EL (cell line): ENCODE measurements around the gene CENPB.
A peak's percentile ranks its signal among the peaks of the same experiment; 100 is the strongest.
"Not testable (repeated sequence)": the region's sequence is repeated elsewhere in the genome, so short reads cannot be mapped to it uniquely, and the experiment has no call there.

ENCODE experiments used
- DNase-seq: peaks from one replicate; pipeline ENCODE4 v3.0.0-alpha.2; 2016

Gene CENPB

DNA sequence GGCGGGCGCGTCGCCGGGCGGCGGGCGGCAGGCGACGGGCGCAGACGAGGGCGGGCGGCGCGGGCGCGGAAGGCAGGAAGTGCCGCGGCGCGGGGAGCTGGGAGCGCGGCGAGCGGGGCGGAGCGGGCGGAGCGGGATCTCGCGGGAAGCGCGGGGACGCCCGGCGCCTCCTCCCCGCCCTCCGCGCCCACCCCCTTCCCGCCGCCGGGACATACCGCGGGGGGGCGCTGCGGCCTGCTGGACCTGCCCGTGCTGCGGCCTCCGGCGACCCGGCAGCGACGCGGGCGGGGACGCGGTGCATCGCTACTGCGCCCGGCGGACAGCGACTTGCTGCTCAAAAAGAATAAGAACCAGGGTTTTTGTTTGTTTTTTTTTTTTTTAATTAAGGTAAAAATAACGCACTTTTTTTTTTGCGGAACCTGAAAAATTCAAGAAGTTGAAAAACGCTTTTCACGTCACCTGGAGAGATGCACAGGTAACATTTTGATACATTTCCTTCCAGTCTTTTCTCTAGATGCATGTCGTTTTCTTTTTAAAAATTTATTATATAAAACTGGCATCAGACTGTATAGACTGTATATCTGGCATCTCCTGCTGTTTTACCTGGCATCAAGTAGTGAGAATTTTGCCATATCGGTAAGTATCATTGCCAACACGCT is at the start of gene CENPB:
Gene CENPB, minus strand, starts transcription at position 76 of the 659 bp plus-strand sequence. CDS start 257 bp downstream, outside the sequence.
- DNase-seq = peak; percentile 86

DNA sequence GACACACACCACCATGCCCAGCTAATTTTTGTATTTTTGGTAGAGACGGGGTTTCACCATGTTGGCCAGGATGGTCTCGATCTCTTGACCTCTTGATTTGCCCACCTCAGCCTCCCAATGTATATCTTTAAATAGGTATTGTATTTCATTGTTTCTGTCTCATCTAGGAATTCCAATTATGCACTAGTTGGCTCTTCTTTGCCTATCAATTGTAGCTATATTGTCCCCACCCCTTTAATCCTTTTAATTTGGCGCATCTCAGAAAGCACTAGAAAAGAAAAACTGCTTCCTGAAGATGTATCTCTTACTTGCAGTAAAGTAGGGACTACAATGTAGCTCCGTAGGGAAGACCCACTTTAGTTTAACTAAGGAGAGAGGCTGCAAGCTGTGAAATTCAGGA is 49.6 kb upstream of the CENPB start:
- no peak for DNase-seq

DNA sequence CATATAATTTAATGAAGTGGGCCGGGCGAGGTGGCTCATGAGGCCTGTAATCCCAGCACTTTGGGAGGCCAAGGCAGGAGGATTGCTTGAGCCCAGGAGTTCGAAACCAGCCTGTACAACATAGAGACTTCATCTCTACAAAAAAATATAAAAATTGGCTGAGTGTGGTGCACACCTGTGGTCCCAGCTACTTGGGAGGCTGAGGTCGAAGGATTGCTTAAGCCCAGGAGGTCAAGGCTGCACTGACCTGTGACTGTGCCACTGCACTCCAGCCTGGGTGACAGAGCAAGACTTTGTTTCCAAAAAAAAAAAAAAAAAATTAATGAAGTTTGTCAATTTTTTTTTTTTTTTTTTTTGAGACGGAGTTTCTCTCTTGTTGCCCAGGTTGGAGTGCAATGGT is 43.4 kb upstream of the CENPB start:
- not testable (repeated sequence) for DNase-seq

DNA sequence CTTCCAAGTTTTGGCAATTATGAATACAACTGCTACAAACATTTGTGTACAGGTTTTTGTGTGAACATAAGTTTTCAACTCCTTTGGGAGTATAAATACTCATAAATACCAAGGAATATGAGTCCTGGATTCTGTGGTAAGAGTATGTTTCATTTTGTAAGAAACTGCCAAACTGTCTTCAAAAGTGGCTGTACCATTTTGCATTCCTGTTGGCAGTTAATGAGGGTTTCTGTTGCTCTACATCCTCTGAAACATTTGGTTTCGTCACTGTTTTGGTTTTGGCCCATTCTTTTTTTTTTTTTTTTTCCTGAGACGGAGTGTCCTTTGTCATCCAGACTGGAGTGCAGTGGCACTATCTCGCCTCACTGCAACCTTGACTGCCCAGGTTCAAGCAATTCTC is 42.3 kb upstream of the CENPB start:
- DNase-seq = no peak

- DNase-seq = no peak
Observed at GRCh38 chr20:3826420-3826819, 39.9 kb upstream of the CENPB start.

GRCh38 chr20:3825526-3825925 is 39.0 kb upstream of the CENPB start:
- DNase-seq = no peak

- DNase-seq = no peak
Observed at GRCh38 chr20:3823881-3824280, 37.3 kb upstream of the CENPB start.

GRCh38 chr20:3821996-3822395 is 35.5 kb upstream of the CENPB start:
- no peak for DNase-seq

GRCh38 chr20:3820901-3821727 is 34.6 kb upstream of the CENPB start:
- no peak for DNase-seq

GRCh38 chr20:3820048-3820900 is 33.7 kb upstream of the CENPB start, which contains the start of gene AP5S1:
Gene AP5S1 (plus strand): TSS chr20:3820547. CDS start chr20:3822118, 1,571 bp downstream.
- peak; percentile 96 for DNase-seq

DNA sequence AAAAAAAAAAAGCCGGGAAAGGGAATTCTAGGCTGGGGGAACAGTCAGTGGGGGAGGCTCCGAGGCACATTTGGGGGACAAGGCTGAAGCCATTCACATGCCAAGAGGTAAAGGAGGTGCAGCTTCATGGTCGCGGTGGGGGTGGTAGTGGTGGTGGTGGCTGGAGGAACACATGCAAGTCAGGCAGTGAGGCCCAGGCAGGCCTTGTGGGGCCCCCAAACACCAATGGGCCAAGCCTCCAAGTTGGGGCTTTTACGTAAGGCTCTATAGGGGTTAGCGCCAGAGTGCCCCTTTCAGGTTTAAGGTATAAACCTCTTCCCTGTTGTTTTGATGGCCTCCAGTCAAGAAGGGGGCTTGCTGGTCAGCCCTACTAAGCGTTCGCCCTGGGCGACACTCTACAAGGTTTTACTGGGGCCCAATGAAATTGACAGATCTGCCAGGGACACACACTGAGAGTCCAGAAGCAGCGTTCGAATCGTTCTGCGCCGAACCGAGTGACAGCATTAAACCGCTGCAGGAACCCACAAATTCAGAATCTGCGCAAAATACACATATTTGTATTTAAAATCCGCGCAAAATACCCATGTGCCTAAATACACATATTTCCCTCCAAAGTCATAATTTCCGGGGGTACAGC is 33.0 kb upstream of the CENPB start:
- DNase-seq = no peak

DNA sequence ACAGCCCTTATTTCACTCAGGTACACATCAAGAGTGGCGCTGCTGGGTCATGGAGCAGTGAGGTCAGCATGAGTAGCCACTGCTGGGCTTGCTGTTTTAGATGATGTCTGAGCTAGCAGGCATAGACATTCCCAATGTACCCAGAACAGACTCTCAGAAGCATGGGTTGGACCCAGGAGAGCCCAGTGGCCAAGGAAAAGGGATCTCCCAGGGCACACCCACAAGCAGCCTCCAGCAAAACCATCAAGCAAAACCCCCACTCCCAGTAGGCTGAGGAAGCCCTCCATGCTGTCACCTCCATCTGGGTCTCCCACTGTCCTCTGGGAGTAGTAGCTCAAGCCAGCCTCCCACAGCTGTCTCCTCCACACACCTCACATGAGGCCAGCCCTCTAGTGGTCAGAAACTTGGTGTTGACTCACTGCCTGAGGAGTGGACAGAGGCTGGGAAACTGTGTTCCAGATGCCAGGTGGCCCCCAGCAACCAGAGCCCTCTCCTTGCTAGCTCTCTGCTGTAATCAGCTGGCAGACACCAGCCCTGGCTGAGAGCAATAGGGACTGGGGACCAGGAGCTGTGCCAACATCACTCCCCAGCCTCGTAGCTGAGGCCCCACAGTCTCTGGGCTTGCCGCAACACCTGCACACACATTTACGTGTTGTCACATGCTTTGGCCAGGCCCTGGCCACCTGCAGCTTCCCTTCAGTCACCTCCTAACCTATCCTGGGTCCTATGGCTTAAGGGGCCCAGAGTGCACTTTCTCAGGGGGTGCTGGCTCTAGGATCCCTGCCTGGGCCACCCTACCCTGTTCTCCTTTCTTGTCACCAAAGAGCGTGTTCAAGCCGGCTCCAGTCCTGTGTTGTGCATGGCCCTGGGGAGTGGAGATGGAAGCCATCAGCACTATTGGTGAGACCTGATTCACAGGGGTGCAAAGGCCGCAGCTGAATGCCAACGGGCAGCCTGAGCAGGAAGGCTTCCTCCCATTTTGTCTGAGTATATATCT is 31.9 kb upstream of the CENPB start:
- peak; percentile 88 for DNase-seq

DNA sequence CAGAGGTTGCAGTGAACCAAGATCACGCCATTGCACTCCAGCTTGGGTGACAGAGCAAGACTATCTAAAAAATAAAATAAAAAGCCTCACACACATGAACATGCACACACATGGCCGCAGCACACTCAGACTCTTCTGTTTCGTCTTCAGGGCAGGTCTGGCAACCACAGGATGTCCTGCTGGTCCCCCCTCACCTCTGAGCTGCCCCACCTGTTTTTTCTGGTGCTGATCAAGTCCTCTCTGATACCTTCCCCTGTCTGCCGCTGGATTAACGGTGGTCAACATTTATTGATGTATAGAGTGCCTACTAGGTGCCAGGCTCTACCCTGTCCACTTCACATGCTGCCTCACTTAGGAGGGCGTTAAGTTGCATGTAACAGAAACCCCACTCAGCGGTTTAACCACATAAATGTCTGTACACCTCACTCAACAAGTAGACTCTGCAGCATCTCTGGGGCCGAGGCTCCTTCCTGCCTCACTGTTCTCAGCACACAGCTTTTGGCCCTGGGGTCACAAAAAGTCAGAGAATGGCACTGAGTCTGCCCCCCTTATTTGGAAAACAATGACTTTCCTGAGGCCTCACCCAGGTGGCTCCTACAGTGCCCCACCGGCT is 29.3 kb upstream of the CENPB start:
- no peak for DNase-seq

DNA sequence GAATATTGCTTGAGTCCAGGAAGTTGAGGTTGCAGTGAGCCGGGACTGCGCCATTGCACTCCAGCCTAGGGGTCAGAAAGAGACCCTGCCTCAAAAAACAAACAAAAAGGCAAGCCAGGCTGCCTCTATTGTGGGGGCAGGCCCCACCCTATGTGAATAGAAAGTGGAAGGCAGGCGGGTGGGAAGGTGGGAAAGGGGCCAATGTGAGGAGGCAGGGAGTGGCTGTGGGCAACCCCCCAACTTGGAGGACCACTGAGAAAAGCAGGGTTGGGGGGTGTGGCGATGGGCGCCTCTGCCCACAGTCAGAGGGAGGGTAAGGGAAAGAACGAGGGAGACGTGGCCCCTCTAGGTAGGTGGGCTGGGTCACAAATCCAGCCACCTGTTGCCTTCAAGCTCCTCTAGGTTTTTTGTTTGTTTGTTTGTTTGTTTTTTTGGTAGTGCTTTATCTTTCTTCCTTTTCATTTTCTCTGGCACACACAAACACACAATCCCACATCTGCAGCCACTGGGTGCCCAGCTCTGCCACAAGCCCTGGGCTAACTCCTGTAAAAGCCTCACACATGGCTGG is 28.5 kb upstream of the CENPB start:
- DNase-seq = no peak

DNA sequence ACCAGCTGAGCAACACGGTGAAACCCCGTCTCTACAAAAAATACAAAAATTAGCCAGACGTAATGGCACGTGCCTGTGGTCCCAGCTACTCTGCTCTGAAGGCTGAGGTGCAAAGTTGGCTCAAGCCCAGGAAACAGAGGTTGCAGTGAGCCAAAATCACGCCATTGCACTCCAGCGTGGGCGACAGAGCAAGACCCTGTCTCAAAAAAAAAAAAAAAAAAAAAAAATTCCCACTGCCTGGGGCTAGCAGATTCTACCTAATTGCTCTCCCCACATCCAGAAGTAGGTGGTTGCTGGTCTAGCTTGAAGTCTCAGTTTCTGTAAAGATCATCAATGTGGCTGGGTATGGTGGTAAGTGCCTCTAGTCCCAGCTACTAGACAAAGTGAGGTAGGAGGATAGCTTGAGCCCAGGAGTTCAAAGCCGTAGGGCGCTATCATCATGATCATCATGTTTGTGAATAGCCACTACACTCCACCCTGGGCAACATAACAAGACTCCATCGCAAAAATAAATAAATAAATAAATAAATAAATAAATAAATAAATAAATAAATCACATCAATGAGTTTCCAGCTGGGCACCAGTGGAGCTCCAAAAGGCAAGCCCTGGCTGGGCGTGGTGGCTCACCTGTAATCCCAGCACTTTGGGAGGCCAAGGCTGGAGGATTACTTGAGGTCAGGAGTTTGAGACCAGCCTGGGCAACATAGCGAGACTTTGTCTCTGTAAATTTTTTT is 27.5 kb upstream of the CENPB start:
- DNase-seq = no peak

DNA sequence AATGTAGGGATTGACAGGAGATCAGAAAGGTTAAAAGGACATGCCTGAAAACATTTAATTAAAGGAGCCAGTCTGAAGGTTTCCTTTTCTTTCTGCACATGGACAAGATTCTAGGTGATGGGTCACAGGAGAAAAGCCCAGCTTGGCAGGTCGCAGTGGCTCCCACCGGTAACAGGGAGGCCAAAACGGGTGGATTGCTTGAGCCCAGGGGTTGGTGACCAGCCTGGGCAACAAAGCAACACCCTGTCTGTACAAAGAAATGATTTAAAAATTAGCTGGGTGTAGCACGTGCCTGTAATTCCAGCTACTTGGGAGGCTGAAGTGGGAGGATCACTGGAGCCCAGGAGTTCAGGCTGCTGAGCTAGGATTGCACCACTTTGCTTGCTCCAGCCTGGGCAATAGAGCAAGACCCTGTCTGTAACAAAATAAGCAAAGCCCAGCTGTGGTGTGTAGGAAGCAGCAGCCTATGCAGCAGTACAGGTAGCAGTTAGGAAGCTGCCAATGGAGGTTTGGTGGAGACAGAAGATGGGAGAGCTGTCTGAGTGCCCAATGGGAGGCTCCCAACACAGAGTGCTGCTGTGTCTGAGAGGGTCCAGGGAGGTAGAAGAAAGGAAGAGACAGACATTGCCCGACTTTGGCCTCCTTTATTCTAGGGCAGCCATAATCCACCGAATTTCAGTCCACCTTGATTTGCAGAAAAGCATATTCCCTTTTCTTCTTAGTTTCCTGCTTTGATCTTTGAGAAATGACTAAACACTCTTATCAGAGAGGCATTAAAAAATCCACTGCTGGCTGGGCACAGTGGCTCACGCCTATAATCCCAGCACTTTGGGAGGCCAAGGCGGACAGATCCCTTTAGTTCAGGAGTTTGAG is 26.7 kb upstream of the CENPB start:
- no peak for DNase-seq

DNA sequence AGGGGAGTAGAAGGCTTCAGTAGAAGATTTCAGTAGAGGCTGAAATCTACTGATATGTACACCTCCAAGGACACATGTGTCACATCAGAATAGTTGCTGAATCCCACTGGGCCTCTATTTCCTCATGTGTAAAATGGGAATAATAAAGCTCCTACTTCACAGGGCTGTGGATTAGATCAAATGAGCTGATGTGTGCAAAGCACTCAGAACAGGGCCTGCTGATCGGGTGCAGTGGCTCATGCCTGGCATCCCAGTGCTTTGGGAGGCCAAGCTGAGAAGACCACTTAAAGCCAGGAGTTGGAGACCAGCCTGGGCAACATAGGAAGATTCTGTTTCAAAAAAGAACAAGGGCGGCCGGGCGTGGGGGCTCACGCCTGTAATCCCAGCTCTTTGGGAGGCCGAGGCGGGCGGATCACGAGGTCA is 25.7 kb upstream of the CENPB start:
- no peak for DNase-seq

GRCh38 chr20:3811467-3812258 is 25.1 kb upstream of the CENPB start:
- peak; percentile 99 for DNase-seq
